HL-60 (cell line): ENCODE results near the gene CCNI2.

Source experiments
- DNase-seq, 2 experiments: peaks; one replicate each; pipeline ENCODE4 v3.0.0-alpha.2; 2010 to 2020; ENCODE audit warnings: low read depth in 1 of 2, low spot score in 1 of 2
- H3K27ac ChIP-seq: fragments of 250-450 bp; sonication (Bioruptor Pico); replicated peaks from 2 replicates; pipeline ENCODE4 v1.5.1; 2020; ENCODE audit warnings: mild to moderate bottlenecking, moderate library complexity
- H3K27me3 ChIP-seq: fragments of 250-450 bp; sonication (Bioruptor Pico); 2 replicates; pipeline ENCODE4 v1.5.1; 2021; ENCODE audit warnings: mild to moderate bottlenecking, moderate library complexity; ENCODE audit not compliant: insufficient read depth, poor library complexity, severe bottlenecking
- H3K4me3 ChIP-seq: replicated peaks from 2 replicates; pipeline ENCODE4 v1.5.1; 2011; ENCODE audit warnings: mild to moderate bottlenecking, control low read depth, low read length; ENCODE audit not compliant: insufficient read depth
- GABPA ChIP-seq: IDR thresholded peaks from 2 replicates; pipeline ENCODE4 v1.6.1; 2012; ENCODE audit warnings: low read depth
- POLR2AphosphoS5 ChIP-seq: IDR thresholded peaks from 2 replicates; pipeline ENCODE4 v1.6.1; 2012; ENCODE audit warnings: low read depth
- SPI1 ChIP-seq: IDR thresholded peaks from 2 replicates; pipeline ENCODE4 v1.6.1; 2012; ENCODE audit warnings: low read depth, mild to moderate bottlenecking, borderline replicate concordance
- TF ChIP-seq, protein P1 (sequence below): IDR thresholded peaks from 2 replicates; pipeline ENCODE4 v1.6.1; 2012; ENCODE audit warnings: low read depth; ENCODE audit not compliant: insufficient replicate concordance
- TF ChIP-seq, protein P2 (sequence below): IDR thresholded peaks from one replicate; pipeline ENCODE4 v1.5.1; 2011; ENCODE audit warnings: low read length, control low read depth, inconsistent platforms; ENCODE audit not compliant: insufficient read depth

The CCNI2 gene

DNA sequence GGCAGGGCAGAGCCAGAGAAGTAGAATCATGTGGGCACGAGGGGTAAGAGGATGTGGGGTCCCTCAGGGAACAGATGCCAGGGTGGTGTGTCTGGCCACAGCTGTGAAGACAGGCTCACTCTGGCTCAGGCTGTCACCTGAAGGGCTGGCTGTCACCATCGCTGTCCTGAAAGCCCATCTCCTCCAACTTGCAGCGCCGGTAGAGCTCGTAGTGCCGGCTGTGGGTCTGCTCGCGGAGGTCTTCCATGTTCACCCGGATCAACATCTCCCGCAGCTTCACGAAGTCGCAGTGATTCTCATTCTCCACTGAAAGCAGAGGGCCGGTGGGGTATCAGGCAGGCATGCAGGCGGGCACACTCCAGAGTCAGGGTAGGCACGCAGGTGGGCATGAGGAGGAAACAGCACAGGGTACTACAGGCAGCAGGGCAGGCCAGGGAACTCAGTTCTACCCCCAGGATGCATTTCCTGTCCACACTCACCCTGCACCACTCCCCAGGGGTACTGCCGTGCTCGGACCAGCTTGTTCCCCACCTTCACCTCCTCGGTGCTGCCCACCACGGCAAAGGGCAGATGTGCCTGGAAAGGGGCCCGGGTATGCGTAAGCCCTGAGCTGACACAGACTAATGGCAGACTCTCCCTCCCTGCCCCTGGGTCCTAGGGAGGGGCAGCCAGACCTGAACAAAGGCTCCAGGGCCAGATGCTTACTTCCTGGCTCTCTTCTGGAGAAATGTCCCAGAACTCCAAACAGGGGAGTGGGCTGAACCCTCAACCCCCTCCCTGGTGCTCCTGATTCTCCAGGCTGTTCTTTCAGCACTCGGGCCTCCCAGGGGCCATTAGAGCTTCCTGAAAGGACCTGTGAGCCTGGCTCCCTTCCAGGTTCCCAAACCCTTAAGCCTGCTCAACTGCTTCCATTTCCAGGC lies 14.4 kb downstream of the CCNI2 start:
- no peak overlapping the region for H3K4me3 ChIP-seq
- H3K27me3 ChIP-seq = no peaks in the 10 kb centered on the region
- TF ChIP-seq, protein P1, sequence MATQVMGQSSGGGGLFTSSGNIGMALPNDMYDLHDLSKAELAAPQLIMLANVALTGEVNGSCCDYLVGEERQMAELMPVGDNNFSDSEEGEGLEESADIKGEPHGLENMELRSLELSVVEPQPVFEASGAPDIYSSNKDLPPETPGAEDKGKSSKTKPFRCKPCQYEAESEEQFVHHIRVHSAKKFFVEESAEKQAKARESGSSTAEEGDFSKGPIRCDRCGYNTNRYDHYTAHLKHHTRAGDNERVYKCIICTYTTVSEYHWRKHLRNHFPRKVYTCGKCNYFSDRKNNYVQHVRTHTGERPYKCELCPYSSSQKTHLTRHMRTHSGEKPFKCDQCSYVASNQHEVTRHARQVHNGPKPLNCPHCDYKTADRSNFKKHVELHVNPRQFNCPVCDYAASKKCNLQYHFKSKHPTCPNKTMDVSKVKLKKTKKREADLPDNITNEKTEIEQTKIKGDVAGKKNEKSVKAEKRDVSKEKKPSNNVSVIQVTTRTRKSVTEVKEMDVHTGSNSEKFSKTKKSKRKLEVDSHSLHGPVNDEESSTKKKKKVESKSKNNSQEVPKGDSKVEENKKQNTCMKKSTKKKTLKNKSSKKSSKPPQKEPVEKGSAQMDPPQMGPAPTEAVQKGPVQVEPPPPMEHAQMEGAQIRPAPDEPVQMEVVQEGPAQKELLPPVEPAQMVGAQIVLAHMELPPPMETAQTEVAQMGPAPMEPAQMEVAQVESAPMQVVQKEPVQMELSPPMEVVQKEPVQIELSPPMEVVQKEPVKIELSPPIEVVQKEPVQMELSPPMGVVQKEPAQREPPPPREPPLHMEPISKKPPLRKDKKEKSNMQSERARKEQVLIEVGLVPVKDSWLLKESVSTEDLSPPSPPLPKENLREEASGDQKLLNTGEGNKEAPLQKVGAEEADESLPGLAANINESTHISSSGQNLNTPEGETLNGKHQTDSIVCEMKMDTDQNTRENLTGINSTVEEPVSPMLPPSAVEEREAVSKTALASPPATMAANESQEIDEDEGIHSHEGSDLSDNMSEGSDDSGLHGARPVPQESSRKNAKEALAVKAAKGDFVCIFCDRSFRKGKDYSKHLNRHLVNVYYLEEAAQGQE = no peak
- no peak for TF ChIP-seq GABPA
- TF ChIP-seq SPI1 = no peak
- no peak for TF ChIP-seq POLR2AphosphoS5
- H3K27ac ChIP-seq = no peak overlapping the region
- no peak for DNase-seq

DNA sequence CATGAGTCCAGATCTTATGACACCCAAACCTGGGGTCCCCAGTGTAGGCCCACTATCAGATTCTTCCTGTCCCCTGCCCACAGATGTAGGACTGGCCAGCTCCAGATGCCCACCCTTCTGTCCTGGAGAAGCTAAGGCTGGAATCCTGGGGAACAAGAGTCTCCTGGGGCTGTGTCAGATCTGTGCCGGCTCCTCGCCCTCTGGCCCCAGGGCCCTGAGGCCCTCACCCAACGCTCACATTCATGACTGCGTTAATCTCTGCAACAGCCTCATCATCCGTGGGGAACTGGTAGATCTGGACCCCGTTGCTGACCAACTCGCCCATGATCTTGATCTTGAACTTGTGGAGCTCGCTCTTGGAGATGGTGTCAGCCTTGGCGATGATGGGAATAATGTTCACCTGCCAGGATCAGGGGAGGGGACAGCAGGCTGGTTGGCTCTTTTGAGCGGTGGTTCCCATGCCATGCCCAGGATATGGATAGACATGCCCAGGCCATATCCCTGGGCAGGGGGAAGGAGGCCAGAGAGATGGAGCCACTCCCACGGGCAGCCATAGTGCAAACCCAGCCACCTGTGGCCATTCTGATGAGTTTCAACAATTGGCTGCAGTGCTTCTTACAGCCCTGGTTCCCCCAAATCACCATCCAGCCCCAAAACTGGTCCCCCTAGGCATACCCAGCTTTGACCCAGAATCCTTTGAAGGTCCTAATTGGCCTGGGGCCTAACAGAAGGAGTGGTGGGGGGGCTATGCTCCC lies 15.2 kb downstream of the CCNI2 start:
- TF ChIP-seq POLR2AphosphoS5 (no peak), SPI1 (no peak), GABPA (no peak)
- TF ChIP-seq, protein P1 = no peak
- TF ChIP-seq, protein P2, sequence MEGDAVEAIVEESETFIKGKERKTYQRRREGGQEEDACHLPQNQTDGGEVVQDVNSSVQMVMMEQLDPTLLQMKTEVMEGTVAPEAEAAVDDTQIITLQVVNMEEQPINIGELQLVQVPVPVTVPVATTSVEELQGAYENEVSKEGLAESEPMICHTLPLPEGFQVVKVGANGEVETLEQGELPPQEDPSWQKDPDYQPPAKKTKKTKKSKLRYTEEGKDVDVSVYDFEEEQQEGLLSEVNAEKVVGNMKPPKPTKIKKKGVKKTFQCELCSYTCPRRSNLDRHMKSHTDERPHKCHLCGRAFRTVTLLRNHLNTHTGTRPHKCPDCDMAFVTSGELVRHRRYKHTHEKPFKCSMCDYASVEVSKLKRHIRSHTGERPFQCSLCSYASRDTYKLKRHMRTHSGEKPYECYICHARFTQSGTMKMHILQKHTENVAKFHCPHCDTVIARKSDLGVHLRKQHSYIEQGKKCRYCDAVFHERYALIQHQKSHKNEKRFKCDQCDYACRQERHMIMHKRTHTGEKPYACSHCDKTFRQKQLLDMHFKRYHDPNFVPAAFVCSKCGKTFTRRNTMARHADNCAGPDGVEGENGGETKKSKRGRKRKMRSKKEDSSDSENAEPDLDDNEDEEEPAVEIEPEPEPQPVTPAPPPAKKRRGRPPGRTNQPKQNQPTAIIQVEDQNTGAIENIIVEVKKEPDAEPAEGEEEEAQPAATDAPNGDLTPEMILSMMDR = no peak
- DNase-seq = no peak
- no peak overlapping the region for H3K4me3 ChIP-seq
- H3K27ac ChIP-seq = no peak overlapping the region
- H3K27me3 ChIP-seq = no peaks in the 10 kb centered on the region

DNA sequence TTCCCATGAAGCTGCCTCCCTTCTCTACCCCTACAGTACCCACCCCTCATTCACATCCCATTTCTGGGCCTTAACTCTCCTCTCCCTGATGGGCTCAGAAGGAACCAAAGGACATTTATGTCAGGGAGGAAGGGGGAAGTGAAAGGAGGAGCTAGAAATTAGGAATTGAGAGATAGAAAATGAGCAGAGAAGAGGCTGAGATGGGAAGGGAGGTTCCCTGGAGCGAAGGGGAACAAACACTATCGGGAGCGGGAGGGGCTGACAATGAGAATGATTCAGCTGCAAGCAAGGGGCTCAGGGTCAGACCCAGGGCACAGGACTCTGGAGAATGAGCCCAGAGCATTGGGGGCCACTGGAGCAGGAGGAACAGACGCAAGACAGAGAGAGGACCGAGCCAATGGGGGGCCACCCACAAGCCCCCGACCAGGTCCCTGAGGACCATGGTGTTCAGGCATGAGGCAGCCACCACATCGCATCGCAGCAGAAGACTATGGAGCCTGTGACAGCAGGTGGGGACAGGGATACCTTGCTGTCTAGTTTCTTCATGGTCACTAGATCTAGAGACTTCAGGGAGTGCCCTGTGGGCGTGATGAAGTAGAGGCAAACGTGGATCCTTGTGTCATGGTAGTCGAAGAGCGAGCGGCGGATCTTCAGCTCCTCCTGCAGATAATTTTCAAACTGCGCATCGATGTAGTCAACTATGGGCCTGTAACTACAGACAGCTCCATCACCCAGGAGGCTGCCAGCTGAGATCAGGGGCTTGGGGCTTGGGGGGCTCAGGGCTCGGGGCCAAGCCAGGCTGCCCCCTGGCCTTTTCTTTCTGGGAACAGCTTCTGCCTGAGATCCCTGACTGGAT lies 16.2 kb downstream of the CCNI2 start:
- no peak for TF ChIP-seq POLR2AphosphoS5
- TF ChIP-seq, protein P2 = no peak
- no peak for TF ChIP-seq SPI1
- TF ChIP-seq, protein P1 = no peak
- TF ChIP-seq GABPA = no peak
- no peak for DNase-seq
- H3K27me3 ChIP-seq = no peaks in the 10 kb centered on the region
- H3K27ac ChIP-seq = no peak overlapping the region
- H3K4me3 ChIP-seq = no peak overlapping the region
